Type B pancreatic cell (in vitro differentiated cells): ENCODE data around the gene FOXG1. TPM values are rescaled to one million over a fixed set of nuclear protein-coding genes. Genes with fewer than 3 reads are reported as not detected.

Source experiments
- DNase-seq: peaks from one replicate; pipeline ENCODE4 v3.0.0; 2021; ENCODE audit warnings: mixed read lengths; ENCODE audit not compliant: unreplicated experiment; ENCODE audit errors: extremely low spot score
- H3K27ac Mint-ChIP-seq: 2 replicates; pipeline ENCODE4 v1.8.0; 2021; ENCODE audit warnings: mild to moderate bottlenecking, mixed read lengths
- H3K27me3 Mint-ChIP-seq: 2 replicates; pipeline ENCODE4 v1.8.0; 2021; ENCODE audit warnings: mixed read lengths
- H3K36me3 Mint-ChIP-seq: 2 replicates; pipeline ENCODE4 v1.8.0; 2021; ENCODE audit warnings: mixed read lengths
- H3K4me1 Mint-ChIP-seq: one replicate; pipeline ENCODE4 v1.8.0; 2021; ENCODE audit warnings: mixed read lengths; ENCODE audit not compliant: unreplicated experiment
- H3K4me3 Mint-ChIP-seq: 2 replicates; pipeline ENCODE4 v1.8.0; 2021; ENCODE audit warnings: mild to moderate bottlenecking, mixed read lengths
- H3K9me3 Mint-ChIP-seq: 2 replicates; pipeline ENCODE4 v1.8.0; 2021; ENCODE audit warnings: mixed read lengths
- CTCF ChIP-seq: fragments of 200-600 bp; sonication (generic); conservative IDR thresholded peaks from 2 replicates; pipeline ENCODE4 v1.5.0; 2021; ENCODE audit warnings: antibody characterized with exemption, mild to moderate bottlenecking
- total RNA-seq: library from RNA; stranded (reverse); gene quantifications from 2 replicates; pipeline ENCODE4 v1.2.1, GENCODE V29; 2021; ENCODE audit warnings: low replicate concordance

Gene FOXG1
- total RNA-seq, 1 donor from 2014 or later: 1.7 TPM

- no peak overlapping the region for H3K4me3 Mint-ChIP-seq
These were observed 10.1 kb downstream of the FOXG1 start for GRCh38 chr14:28776482-28777266.

DNA sequence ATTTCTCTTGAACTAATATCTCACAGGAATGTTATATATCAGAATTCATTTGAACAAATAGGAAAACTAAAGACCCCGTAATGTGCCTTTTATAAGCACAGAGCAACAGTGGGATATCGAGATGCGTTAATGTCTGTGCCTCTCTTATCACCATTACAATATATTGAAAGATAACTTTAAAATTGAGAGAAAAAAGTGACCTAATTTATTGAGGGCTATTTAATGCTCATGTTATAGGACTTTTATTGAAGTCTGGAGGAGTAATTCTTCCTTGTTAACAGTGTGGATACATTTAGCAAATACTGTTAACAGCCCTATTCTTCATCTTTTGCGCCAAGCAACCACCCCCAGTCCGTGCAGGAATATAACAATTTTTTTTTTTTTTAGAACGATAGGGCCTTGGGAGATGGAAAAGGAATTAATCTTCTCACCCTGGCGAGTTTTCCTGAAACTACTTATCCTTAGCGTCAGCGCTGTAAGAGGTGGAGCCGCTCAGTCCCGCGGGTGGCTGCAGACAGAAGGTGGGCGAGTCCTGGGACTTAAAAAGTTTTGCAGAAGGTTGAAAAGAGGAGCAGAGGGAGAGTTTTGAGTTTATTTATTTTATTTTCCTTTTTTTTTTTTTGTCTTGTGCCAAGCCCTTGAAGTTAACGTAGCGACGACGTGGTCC, 11.0 kb downstream of the FOXG1 start:
- peak overlapping the region; percentile 30 for H3K4me3 Mint-ChIP-seq
- H3K36me3 Mint-ChIP-seq: no peaks in the 10 kb centered on the region
- H3K27me3 Mint-ChIP-seq: peaks cover 100% of the 10 kb centered on the region
- TF ChIP-seq CTCF: no peak
- no peak for DNase-seq
- no peaks in the 10 kb centered on the region for H3K9me3 Mint-ChIP-seq
- H3K4me1 Mint-ChIP-seq: peaks cover 10% of the 10 kb centered on the region
- H3K27ac Mint-ChIP-seq: no peak overlapping the region

More at GRCh38 chr14:28776482-28777266, 10.1 kb downstream of the FOXG1 start:
- H3K4me1 Mint-ChIP-seq: peaks cover 10% of the 10 kb centered on the region
- no peak overlapping the region for H3K27ac Mint-ChIP-seq
- TF ChIP-seq CTCF: no peak
- no peaks in the 10 kb centered on the region for H3K9me3 Mint-ChIP-seq
- H3K36me3 Mint-ChIP-seq: no peaks in the 10 kb centered on the region
- DNase-seq: no peak
- H3K27me3 Mint-ChIP-seq: peaks cover 100% of the 10 kb centered on the region

DNA sequence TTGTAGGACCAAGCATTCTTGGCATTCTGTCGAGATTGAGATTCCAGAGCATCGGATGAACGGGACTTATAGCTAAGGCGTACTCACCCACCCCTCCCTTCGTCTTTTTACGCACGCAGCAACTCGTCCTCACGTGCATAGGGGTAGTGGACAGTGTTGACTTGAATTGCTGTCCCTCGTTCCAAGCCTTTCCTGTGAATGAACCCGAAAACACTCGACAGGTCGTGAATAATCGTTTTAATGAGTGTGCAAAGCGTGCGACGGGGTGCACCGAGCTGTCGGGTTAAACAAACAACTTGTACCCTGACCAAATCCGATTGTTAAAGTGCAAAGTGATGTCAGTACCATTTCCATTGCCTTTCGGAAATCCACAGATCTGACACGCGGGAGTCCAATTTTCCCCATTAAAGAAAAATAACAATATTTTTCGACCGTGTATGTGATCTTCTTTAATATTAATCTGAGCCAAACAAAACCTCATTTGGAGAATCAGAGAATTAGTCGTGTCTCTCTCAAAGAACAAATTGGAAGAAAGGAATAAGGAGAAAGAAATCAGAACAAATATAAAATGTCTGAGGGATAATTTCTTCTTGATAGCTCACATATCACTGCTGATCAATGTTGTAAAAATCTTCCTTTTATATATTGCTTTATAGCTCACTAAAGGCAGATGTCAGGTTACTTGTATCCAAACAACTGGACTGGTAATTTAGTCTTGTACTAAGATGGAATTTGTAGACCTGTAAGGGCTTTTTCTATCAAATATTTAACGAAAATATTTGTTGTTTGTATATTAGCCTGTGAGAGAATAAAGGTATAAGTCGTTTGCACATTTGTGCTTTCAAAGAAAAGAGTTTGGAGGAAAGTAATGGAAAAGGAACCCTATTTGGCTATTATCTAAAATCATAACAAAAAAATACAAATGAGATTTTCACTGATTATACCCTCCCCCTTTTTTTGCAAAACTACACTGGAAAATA, 11.8 kb downstream of the FOXG1 start:
- Mint-ChIP-seq H3K36me3 (no peaks in the 10 kb centered on the region), H3K27me3 (peaks cover 100% of the 10 kb centered on the region), H3K4me3 (no peak overlapping the region), H3K9me3 (no peaks in the 10 kb centered on the region), H3K27ac (no peak overlapping the region), H3K4me1 (peaks cover 10% of the 10 kb centered on the region)
- DNase-seq: no peak
- TF ChIP-seq CTCF: no peak

DNA sequence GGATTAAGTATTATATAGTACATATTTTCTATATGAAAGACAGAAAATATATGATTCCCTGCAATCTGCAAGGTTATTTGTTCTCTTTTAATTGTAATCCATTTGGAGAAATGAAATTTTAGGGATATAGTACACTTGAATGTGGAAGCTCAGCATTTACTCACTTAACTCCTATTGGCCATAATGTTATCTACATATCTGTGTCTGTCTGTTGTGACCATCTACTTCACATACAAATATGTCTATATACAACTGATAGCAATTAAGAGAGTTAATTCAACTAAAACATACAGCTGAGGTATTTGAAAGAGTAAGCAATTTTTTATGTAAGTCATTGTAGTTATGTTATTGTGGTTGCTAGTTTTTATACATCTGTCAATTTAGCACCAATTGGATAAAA, 12.9 kb downstream of the FOXG1 start:
- no peak for TF ChIP-seq CTCF
- no peak overlapping the region for H3K4me3 Mint-ChIP-seq
- peaks cover 100% of the 10 kb centered on the region for H3K27me3 Mint-ChIP-seq
- DNase-seq: no peak
- peaks cover 5% of the 10 kb centered on the region for H3K4me1 Mint-ChIP-seq
- H3K36me3 Mint-ChIP-seq: no peaks in the 10 kb centered on the region
- no peaks in the 10 kb centered on the region for H3K9me3 Mint-ChIP-seq
- no peak overlapping the region for H3K27ac Mint-ChIP-seq
